DND-41 (cell line): ENCODE measurements around the gene PYURF.

Source experiments
- EZH2 ChIP-seq: IDR thresholded peaks from 3 replicates; pipeline ENCODE4 v1.6.1; 2012; ENCODE audit warnings: borderline replicate concordance, low read depth, mild to moderate bottlenecking, moderate library complexity, low read length, inconsistent platforms; ENCODE audit not compliant: severe bottlenecking
- TF ChIP-seq, protein P1 (sequence below): IDR thresholded peaks from 2 replicates; pipeline ENCODE4 v1.5.1; 2012; ENCODE audit warnings: borderline replicate concordance, low read length, moderate library complexity, mild to moderate bottlenecking; ENCODE audit not compliant: poor library complexity, severe bottlenecking; ENCODE audit errors: extremely low read depth

DNA sequence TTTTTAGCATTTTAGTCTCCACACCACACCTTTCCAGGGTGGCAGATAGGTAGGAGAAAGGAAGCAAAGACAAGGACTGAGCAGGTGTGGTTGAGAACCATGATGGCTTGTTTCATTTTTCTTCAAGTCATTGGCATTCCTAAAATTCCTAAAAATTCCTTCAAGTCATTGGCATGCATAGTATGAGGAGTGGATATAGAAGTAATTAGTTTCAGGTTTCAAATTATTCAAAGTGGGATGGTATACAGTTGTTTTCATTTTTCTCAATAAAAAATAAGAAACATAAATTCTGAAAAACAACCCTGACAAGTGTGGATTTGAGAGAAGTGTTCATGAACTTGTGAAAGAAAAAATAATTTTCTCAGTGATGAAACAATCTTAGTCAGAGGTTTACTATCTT is 46.4 kb upstream of the PYURF start:
- TF ChIP-seq EZH2 = no peak
- TF ChIP-seq, protein P1, sequence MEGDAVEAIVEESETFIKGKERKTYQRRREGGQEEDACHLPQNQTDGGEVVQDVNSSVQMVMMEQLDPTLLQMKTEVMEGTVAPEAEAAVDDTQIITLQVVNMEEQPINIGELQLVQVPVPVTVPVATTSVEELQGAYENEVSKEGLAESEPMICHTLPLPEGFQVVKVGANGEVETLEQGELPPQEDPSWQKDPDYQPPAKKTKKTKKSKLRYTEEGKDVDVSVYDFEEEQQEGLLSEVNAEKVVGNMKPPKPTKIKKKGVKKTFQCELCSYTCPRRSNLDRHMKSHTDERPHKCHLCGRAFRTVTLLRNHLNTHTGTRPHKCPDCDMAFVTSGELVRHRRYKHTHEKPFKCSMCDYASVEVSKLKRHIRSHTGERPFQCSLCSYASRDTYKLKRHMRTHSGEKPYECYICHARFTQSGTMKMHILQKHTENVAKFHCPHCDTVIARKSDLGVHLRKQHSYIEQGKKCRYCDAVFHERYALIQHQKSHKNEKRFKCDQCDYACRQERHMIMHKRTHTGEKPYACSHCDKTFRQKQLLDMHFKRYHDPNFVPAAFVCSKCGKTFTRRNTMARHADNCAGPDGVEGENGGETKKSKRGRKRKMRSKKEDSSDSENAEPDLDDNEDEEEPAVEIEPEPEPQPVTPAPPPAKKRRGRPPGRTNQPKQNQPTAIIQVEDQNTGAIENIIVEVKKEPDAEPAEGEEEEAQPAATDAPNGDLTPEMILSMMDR = no peak
